ENCODE data around the gene CTSD. TPM values are rescaled to one million over a fixed set of nuclear protein-coding genes. Genes with fewer than 3 reads are reported as not detected.

The CTSD gene
- total and polyA plus RNA-seq, 2 experiments from 2014 or later: 67.1 to 251 TPM

DNA sequence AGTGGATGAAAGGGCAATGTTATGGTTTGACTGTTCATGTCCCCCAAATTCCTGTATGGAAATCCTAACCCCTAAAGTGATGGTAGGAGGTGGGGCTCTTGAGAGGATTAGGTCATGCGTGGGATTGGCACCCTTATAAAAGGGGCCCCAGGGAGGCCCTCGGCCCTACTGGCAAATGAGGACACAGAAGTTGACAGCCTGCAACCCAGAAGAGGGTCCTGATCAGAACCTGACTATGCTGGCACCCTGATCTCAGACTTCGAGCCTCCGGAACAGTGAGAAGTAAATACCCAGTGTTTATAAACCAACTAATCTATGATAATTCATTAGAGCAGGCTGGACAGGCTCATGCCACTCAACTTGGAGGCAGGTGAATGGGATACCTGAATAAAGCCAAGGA lies 22.0 kb downstream of the CTSD start (continued):
- TF ChIP-seq NANOG (IDR thresholded peaks at IDR 0.05; ENCODE audit: borderline replicate concordance) (no peak), REST (IDR thresholded peaks at IDR 0.05; ENCODE audit: unreplicated experiment) (no peak), POLR2AphosphoS5 (IDR thresholded peaks at IDR 0.05; ENCODE audit: low read depth) (no peak)
- TF ChIP-seq, protein P1, sequence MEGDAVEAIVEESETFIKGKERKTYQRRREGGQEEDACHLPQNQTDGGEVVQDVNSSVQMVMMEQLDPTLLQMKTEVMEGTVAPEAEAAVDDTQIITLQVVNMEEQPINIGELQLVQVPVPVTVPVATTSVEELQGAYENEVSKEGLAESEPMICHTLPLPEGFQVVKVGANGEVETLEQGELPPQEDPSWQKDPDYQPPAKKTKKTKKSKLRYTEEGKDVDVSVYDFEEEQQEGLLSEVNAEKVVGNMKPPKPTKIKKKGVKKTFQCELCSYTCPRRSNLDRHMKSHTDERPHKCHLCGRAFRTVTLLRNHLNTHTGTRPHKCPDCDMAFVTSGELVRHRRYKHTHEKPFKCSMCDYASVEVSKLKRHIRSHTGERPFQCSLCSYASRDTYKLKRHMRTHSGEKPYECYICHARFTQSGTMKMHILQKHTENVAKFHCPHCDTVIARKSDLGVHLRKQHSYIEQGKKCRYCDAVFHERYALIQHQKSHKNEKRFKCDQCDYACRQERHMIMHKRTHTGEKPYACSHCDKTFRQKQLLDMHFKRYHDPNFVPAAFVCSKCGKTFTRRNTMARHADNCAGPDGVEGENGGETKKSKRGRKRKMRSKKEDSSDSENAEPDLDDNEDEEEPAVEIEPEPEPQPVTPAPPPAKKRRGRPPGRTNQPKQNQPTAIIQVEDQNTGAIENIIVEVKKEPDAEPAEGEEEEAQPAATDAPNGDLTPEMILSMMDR (conservative IDR thresholded peaks at IDR 0.05; ENCODE audit: low read depth in 2 of 2): no peak

- Histone ChIP-seq H3K4me1 (ENCODE audit: insufficient read depth) (no peaks in the 10 kb centered on the region), H3K27ac (ENCODE audit: low read depth) (no peak overlapping the region), H3K36me3 (ENCODE audit: insufficient read depth) (no peaks in the 10 kb centered on the region), H4K20me1 (replicated peaks; ENCODE audit: insufficient read depth) (no peaks in the 10 kb centered on the region), H3F3A (replicated peaks; ENCODE audit: low read depth) (peaks cover 5% of the 10 kb centered on the region; the same call in 1 of the 2 replicates), H3K4me2 (no peak overlapping the region), H3K4me3 (no peak overlapping the region), H3K79me2 (replicated peaks; ENCODE audit: insufficient read depth) (no peaks in the 10 kb centered on the region), H3K9me2 (ENCODE audit: insufficient read depth) (peaks cover 6% of the 10 kb centered on the region; the same call in 1 of the 2 replicates), H3K27me3 (ENCODE audit: insufficient read depth) (no peaks in the 10 kb centered on the region; the same call in 1 of the 2 replicates), H2AFZ (no peak overlapping the region)
- Mint-ChIP-seq H3K4me1 (no peaks in the 10 kb centered on the region), H3K36me3 (ENCODE audit: low read depth) (no peaks in the 10 kb centered on the region; the same call in 2 of the 3 replicates), H3K4me3 (no peak overlapping the region), H3K27me3 (ENCODE audit: insufficient read depth, low read depth, poor library complexity) (peaks cover 17% of the 10 kb centered on the region), H3K9me3 (peaks cover 10% of the 10 kb centered on the region), H3K27ac (no peak overlapping the region)
- ATAC-seq (no peak), DNase-seq (ENCODE audit: low spot score) (no peak)
- TF ChIP-seq POLR2AphosphoS5 (IDR thresholded peaks at IDR 0.05; ENCODE audit: low read depth) (no peak), CREB1 (CRISPR knock-in tag; IDR thresholded peaks at IDR 0.05; ENCODE audit: low read depth) (no peak), ZNF331 (CRISPR knock-in tag; IDR thresholded peaks at IDR 0.05; ENCODE audit: low read depth) (no peak)
- TF ChIP-seq, protein P2, sequence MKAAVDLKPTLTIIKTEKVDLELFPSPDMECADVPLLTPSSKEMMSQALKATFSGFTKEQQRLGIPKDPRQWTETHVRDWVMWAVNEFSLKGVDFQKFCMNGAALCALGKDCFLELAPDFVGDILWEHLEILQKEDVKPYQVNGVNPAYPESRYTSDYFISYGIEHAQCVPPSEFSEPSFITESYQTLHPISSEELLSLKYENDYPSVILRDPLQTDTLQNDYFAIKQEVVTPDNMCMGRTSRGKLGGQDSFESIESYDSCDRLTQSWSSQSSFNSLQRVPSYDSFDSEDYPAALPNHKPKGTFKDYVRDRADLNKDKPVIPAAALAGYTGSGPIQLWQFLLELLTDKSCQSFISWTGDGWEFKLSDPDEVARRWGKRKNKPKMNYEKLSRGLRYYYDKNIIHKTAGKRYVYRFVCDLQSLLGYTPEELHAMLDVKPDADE (IDR thresholded peaks at IDR 0.05): no peak
These were observed 22.8 kb downstream of the CTSD start for GRCh38 chr11:1740786-1741530.

Data from GM23338 (cell line).